ENCODE measurements around the gene TC2N. TPM values are rescaled to one million over a fixed set of nuclear protein-coding genes. Genes with fewer than 3 reads are reported as not detected.

TC2N gene
- 9.6 and 15.1 TPM in 2 replicates for total RNA-seq

GRCh38 chr14:91867316-91867988 lies at the start of gene TC2N:
Gene TC2N (minus strand): TSS chr14:91867536. CDS start chr14:91813769, 53,767 bp downstream.

DNA sequence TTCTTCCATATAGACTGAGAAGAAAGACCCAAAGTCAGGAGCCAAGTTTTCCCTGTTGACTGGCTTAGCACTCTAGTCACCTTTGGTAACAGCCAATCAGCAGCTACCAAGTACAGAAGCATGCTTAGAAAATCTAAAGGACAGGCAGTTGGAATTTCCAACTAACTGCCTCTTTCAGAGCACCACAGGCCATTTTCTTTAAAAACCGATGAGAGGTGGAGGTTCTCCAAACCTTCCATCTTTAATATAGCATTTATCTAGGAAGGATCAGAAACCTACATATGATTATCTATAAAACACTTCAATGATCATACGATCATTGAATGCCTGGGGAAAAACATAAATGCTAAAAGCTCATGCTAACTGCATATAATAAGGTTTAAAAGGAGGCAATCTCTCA lies 135.3 kb downstream of the TC2N start, which contains the start of gene CATSPERB:
CATSPERB (minus strand) TSS at position 101 of the 400 bp plus-strand sequence. CDS start 2,607 bp downstream, outside the sequence.

Other genes with a start within 250 kb of the TC2N start
- gene CATSPERB, start 135.4 kb downstream of the TC2N start, total RNA-seq: not detected in 2 replicates
- gene FBLN5, start 80.2 kb upstream of the TC2N start, total RNA-seq: 0.31 and 1.4 TPM in 2 replicates
- gene TRIP11, start 172.5 kb upstream of the TC2N start, total RNA-seq: 13.9 and 16.1 TPM in 2 replicates
- gene ATXN3, start 239.0 kb upstream of the TC2N start, total RNA-seq: 14.6 and 37.3 TPM in 2 replicates